Embryonic facial prominence (tissue), 1 donor: ENCODE measurements around the gene CLCN5.

Experiments
- DNase-seq: peaks from one replicate; pipeline ENCODE4 v3.0.0-alpha.2; 2016; ENCODE audit errors: extremely low spot score

Gene CLCN5

DNA sequence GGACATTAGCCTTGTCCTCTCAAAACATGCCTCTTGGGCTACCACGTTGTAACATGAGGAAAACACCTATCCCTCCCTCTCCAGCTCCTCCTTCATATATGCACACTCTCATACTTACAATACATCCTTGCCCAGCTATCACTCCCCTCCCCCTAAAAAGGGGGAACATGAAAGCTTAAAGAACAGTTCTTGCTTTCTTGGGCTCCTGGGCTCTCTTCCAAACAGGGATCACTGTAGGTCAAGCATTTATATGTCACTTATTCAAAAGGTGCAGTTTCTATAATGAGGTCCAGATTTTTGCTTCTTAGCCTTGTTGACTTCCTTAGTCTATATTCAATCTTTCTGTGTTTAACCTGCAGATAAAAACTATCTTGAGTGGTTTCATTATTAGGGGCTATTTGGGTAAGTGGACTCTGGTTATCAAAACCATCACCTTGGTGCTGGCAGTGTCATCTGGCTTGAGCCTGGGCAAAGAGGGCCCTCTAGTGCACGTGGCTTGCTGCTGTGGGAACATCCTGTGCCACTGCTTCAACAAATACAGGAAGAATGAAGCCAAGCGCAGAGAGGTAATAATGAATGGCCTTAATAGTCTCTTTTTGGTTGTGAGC, 159.0 kb downstream of the CLCN5 start:
- DNase-seq: no peak

DNA sequence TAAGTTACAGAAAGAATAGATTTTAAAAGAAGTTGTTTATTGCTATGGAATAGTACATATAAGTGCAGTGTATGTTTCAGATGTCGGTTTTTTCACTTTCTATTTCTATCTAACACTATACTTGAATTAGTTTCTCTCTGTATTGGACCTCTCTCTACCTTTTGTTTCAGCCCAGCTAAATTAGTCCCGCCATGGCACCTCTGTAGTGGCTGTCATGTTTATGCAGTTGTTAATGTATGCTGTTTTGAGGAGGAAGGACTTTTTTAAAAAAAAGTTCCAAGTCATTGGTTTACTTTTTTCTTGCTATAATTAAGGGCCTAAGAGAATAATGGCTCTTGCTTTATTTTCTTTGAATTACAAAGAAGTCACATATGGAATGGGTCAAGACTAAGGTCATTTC, 160.3 kb downstream of the CLCN5 start:
- no peak for DNase-seq

DNA sequence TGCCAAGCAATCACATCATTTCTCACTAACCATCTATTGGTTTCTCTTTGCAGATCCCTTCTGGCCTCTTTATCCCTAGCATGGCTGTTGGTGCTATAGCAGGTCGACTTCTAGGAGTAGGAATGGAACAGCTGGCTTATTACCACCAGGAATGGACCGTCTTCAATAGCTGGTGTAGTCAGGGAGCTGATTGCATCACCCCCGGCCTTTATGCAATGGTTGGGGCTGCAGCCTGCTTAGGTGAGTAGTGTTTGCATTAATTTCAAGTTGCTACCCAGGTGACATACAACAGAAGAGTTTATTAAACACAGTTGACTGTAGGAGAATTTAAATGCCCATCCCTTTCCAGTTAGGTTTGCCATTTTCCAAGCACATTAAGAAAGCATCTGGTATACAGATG, 166.2 kb downstream of the CLCN5 start:
- no peak for DNase-seq

DNA sequence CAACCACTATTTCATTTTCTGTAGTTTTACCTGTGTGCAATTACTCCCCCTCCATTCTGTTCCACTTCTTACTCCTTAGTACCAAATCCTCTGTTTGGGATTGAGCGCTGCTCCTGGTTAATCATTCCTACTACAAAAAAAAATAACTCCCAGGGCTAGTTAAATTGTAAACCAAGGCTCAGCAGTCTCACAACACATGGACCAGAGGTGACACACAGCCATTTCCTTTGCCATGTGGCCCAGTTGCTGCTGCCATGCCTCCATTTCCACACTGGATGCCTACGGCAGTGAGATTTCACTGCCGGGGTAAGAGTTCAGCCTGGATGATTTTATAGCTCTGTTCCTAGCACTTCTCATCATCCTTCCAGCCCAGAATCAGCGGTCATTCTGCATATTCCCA, 171.2 kb downstream of the CLCN5 start:
- no peak for DNase-seq

DNA sequence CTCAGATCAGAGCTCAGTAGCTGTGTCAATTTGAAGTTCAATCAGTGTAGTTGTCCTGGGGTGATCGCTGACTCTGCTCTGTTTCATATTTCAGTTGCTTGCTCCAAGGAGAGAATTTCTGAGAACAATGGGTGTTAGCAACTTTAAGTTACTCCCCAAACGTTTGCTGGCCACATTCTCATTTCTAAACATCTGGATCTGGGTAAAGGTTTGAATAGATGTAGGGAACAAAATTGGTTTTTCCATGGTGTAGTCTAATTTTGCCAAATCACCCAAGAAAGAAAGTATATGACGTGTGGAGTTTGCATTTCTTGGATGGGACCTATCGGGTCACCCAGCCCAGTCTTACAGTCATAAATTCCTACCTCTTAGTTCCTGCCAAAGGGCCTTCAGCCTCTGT, 174.7 kb downstream of the CLCN5 start:
- no peak for DNase-seq

DNA sequence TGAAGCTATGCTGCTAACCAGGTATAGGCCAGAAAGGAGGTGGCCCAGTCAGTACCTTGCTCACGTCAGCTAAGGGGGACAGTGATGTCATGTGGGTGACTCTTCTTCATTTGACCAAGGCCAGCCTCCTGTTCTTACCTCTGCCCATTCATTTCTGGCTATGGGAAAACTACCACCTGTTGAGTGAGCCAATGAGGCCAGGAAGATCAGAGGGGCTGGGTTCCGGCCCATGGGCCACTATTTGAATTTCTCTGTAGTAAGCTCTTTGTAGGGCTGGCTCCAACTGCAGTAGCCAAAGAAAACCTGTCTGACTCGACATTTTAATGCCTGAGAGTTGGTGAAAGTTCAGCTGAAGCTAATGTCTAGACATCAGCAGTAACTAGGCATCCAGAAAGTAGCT, 175.8 kb downstream of the CLCN5 start:
- no peak for DNase-seq

DNA sequence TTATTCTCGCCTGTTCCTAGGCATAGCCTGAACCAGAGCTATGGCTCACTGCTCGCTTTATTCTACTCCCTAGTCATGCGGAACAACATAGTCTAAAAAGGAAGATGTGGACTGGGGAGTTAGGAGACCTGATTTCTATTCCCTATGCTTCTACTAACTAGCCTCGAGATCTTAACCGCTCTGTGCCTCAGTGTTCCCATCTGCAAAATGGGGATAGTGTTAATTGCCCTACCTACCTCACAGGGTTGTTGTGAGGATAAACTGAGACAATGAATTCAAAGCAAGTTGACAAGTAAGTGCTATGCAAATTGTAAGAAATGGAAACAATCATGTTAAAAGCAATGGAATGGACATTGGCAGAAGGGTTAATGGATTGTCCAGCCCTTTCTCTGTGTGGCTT, 176.4 kb downstream of the CLCN5 start:
- DNase-seq: no peak

DNA sequence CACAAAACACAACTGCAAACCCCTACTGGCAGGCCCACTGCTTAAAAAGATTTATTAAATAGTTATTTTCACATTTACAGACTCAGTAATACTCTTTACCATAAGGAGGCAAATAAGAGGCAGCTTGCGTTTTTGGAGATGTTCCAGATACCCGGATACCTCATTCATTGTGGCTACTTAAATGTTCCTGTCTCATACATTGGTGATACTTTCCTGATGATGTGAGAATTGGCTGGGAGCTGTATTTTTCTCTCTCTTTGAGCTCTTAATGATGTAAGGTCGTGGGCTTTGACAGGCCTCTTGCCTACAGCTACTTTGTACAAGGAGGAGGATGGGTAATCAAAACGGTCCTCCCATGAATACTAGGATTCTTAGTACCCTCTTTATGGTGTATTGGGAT, 176.9 kb downstream of the CLCN5 start:
- DNase-seq: no peak

DNA sequence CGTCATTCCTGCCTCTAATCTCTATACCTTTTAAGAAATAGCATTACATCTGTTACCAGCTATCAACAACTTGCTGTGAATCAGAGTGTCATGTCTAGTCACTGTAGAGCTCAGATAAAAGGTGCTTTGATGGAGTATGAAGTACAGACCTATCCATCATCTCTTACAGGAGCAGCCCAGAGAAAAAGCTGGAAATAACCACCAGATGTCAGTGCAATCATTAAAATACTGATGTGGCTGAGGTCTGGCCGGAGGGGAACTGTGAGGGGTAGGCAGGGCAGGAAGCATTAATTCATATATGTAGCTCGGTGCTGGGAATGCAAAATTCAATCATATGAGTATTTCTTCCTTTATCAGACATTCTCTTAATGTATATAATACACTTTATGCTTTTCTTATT, 177.8 kb downstream of the CLCN5 start:
- no peak for DNase-seq

DNA sequence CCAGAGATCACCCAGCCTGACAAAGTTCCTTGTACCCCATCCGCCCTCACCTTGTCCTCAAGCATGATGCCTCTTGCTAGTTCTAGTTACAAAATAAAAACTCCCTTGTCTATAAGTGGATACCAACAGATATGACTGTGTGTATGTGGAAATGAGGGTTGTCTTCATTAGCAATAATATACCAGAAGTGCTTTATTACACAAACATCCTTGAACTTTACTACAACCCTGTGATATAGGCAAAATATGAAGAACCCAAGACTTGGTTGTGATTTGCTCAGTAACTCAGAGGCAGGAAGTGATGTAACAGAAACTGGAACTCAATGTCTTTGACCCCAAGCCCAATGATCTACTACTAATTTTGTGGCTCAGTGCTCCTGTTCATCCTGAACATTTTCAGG, 180.8 kb downstream of the CLCN5 start:
- no peak for DNase-seq

DNA sequence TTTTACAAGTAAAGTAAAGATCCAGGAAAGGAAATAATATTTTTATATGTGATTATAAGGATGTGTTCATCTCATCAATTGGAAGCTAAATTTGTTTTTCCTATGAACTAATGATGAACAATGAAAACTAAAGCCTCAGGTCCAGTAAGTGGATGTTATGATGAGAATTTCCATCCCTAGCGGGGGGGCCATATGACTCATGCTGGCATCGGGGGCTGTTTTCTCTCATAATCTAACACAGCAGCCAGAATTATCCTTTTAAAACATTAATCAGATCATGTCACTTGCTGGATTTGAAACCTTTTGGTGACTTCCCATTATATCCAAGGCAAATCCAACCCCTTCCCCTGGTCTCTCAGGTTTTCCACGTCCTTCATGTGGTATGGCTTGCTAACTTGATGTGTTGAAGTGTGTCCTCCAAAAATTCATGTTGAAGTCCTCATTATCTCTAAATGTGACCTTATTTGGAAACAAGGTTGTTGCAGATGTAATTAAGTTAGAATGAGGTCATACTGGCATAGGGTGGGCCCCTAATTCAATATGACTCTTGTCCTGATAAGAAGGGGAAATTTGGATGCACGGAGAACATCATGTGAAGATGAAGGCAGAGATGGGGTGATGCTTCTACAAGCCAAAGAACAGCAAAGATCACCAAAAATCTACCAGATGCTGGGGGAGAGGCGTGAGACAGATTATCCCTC, 181.6 kb downstream of the CLCN5 start:
- DNase-seq: no peak

DNA sequence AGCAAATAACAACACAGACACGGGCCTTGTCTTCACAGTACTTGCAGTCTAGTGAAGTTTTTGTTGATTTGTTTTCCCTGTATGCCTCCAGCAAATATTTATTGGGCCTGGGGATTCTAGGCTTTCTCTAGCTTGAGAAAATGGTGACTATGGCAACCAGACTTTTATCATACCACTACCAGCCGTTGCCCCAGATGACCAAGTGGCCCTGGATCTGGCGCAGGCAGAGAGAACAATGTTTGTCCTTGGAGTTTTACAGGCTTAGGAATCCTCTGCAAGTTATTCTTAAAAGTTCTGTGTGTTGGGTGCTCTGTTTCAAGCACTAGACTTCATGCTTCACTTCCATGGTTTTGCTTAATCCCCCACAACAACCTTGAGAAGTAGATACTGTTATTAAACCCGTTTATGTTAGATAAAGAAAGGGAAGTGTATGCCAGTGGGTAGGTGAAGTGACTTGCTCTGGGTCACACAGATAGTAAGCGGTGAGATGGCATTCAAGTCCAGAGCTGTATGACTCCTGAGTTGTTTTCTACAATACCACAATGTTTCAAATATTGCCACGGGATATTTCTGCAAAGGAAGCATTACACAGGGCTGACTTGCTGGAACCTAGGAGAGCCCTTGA, 183.8 kb downstream of the CLCN5 start:
- DNase-seq: no peak

DNA sequence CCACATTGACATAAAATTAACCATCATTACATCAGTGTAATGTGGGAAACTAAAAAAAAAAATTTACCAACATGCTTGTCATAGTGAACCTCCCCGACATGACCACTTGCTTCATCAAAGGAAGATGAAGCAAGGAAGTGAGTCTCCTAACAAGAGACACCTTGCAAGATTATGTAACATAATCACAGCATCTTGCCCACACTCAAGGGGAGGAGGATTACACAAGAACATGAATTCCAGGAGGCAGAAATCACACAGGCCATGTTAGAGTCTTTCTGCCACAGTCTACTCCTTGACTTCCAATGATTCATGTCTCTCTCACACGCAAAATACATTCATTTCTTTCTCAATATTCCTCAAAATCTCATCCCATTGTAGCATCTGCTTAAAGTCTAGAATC, 185.1 kb downstream of the CLCN5 start:
- no peak for DNase-seq

DNA sequence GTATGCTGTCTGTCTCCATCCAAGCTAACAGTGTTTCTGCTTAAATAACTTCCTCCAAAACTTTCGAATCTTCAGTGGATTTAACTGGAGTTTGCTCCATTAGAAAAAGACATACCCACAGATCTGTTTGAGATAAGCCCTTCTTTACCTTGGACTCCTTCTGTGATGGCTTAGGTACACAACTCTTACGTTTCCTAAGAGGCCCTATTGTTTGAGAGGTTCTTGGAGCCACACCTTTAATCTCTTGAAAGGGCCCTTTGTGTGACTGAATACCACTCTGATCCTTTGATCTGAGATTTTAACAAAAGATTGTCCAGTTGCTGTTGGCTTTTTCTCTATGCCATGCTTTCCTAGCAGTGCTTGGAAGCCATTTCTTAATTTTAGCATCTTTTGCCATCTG, 185.9 kb downstream of the CLCN5 start:
- no peak for DNase-seq

DNA sequence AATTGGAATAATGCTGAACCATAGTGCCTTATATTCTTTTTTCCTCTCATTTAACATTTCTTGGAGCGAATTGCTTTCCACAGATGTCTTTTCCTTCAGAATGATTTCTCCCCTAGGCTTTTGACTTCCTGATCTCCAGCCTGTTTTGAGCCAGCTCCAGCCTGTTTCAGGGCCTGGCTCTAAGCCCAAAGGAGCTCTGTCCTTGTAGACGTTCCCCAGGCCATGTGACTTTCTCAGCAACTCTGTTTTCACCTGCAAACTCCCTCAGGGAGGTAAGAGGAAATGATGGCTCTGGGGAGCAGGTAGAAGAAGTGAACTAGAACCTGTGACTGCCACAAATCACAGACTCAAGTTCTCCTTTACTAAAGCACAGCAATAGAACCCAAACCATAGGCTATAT, 189.3 kb downstream of the CLCN5 start:
- DNase-seq: no peak

DNA sequence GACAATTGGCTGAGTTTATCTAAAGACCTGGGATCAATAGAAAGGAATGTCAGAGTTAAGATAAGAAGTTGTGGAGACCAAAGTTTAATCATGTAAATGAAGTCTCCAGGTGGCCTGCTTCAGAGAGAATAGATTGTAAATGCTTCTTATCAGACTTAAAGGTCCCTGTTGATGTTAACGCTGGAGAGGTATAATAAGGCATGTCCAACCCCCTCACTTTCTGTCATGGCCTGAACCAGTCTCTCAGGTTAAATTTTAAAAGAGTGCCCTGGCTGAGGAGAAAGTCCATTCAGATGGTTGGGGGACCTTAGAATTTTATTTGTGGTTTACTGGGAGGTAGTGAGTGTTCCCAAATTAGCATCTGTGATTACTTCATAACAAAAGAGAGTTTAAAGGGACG, 191.7 kb downstream of the CLCN5 start:
- DNase-seq: no peak

DNA sequence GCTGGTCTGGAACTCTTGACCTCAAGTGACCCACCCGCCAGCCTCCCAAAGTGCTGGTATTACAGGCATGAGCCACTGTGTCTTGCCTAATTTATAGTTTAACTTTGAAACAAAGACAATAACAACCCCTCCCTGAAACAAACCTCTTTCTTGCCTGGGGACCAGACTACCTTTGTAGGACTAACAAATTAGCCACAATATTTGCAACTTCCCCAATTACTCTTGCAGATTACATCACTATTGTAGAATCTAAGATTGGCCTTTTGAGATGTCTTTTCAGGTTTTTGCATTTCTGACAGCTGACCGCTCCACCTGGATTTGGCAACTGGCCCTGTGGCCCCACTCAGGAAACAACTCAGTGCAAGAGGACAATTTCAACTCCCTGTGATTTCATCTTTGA, 193.6 kb downstream of the CLCN5 start:
- DNase-seq: no peak

DNA sequence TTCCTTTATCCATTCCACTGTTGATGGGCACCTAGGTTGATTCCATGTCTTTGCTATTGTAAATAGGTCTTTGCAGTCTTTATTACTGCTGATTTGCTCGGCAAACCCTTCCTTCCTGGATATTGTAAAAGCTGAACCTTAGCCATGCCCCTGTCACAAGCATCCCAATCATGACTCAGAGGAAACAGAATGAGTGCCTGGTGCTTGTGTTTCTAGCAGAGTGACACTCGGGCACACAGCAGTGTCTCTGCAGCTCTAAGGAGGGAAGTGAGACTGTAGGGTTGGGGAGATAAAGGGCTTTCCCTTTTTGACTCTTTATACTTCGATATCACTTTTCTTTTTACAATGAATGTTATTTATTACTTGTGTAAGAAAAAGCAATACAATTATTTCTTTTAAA, 195.1 kb downstream of the CLCN5 start:
- DNase-seq: no peak

DNA sequence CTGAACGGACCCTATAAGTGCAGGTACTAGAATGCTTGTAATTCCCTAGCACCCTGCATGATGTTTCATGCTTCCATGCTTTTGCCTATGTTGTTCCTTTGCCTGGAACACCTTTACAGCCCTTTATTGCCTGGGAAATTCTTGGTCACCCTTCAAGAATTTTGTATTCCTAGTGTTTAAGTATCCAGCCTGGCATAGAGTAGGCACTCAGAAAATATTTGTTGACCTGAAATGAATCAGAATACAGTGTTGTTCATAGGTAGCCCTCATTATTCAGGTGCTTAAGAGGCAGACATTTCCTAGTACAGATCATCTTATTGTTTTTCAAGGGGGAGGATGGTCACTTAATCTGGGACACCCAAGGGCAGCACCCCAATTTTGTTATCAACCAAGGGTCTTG, 203.1 kb downstream of the CLCN5 start:
- no peak for DNase-seq

DNA sequence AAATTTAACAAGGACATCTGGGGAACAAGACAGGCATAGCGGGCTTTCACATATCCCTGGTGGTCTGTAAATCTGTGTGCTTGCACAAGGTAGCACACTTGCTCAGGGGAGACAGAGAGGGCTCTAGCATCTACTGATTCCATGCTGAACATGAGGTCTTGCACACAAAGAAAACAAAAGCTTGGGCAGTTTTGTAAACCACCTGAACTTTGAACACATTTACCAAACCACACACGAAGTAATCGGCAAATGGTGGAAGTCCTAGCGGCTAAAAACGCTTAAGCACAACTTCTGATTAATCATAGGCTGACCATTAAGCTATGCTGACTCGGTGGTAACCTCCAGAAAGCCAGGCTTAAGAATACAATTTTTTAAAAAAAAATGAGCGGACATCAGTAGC, 225.6 kb downstream of the CLCN5 start:
- DNase-seq: no peak
